Neuron (in vitro differentiated cells): ENCODE data around the gene BLVRA.
"Not testable (repeated sequence)": the region's sequence is repeated elsewhere in the genome, so short reads cannot be mapped to it uniquely, and the experiment has no call there.

Source experiments
- H2AFZ ChIP-seq: one replicate; pipeline ENCODE4 v1.6.1; 2013; ENCODE audit warnings: low read depth, mild to moderate bottlenecking, inconsistent platforms, low read length, moderate library complexity
- H3K27me3 ChIP-seq: one replicate; pipeline ENCODE4 v1.6.1; 2013; ENCODE audit warnings: low read length; ENCODE audit not compliant: insufficient read depth
- H3K36me3 ChIP-seq: one replicate; pipeline ENCODE4 v1.6.1; 2013; ENCODE audit warnings: low read length; ENCODE audit not compliant: insufficient read depth
- H3K4me1 ChIP-seq: one replicate; pipeline ENCODE4 v1.6.1; 2013; ENCODE audit warnings: low read length; ENCODE audit not compliant: insufficient read depth
- H3K4me3 ChIP-seq: 2 replicates; pipeline ENCODE4 v1.5.1; 2013; ENCODE audit warnings: mild to moderate bottlenecking, low read length, moderate library complexity
- H3K9me3 ChIP-seq: one replicate; pipeline ENCODE4 v1.6.1; 2013; ENCODE audit warnings: low read length

BLVRA gene

GRCh38 chr7:43758029-43758821 is at the start of gene BLVRA:
BLVRA (plus strand) TSS chr7:43758680; CDS start chr7:43771159, 12,479 bp downstream.
- H2AFZ ChIP-seq: peak within 1 kb of the TSS; percentile 89
- H3K4me1 ChIP-seq: peaks cover 8% of the 10 kb centered on the region
- H3K4me3 ChIP-seq: peak within 1 kb of the TSS; percentile 92
- no peaks in the 10 kb centered on the region for H3K36me3 ChIP-seq
- H3K9me3 ChIP-seq: no peaks in the 10 kb centered on the region
- peaks cover 16% of the 10 kb centered on the region for H3K27me3 ChIP-seq

- H3K4me3 ChIP-seq: no peak overlapping the region
- no peak overlapping the region for H2AFZ ChIP-seq
- H3K4me1 ChIP-seq: no peaks in the 10 kb centered on the region
- H3K27me3 ChIP-seq: no peaks in the 10 kb centered on the region
- peaks cover 12% of the 10 kb centered on the region for H3K9me3 ChIP-seq
- H3K36me3 ChIP-seq: no peaks in the 10 kb centered on the region
Measured at GRCh38 chr7:43711503-43711902, 47.0 kb upstream of the BLVRA start.

- not testable (repeated sequence) for H3K4me3 ChIP-seq, H3K9me3 ChIP-seq, H3K4me1 ChIP-seq, H3K27me3 ChIP-seq, H3K36me3 ChIP-seq, H2AFZ ChIP-seq
Measured at GRCh38 chr7:43715966-43716365, 42.5 kb upstream of the BLVRA start.

- no peaks in the 10 kb centered on the region for H3K4me1 ChIP-seq
- no peaks in the 10 kb centered on the region for H3K9me3 ChIP-seq
- no peaks in the 10 kb centered on the region for H3K27me3 ChIP-seq
- H2AFZ ChIP-seq: no peak overlapping the region
- no peaks in the 10 kb centered on the region for H3K36me3 ChIP-seq
- H3K4me3 ChIP-seq: no peak overlapping the region
Measured at GRCh38 chr7:43716598-43716997, 41.9 kb upstream of the BLVRA start.

- H3K4me3 ChIP-seq: no peak overlapping the region
- no peaks in the 10 kb centered on the region for H3K9me3 ChIP-seq
- no peak overlapping the region for H2AFZ ChIP-seq
- H3K27me3 ChIP-seq: no peaks in the 10 kb centered on the region
- H3K36me3 ChIP-seq: no peaks in the 10 kb centered on the region
- no peaks in the 10 kb centered on the region for H3K4me1 ChIP-seq
Measured at GRCh38 chr7:43721193-43721806, 37.2 kb upstream of the BLVRA start.

- Histone ChIP-seq H3K4me3 (no peak overlapping the region), H3K36me3 (no peaks in the 10 kb centered on the region), H2AFZ (no peak overlapping the region), H3K27me3 (no peaks in the 10 kb centered on the region), H3K4me1 (no peaks in the 10 kb centered on the region), H3K9me3 (peaks cover 2% of the 10 kb centered on the region)
Measured at GRCh38 chr7:43723007-43723341, 35.5 kb upstream of the BLVRA start.

- H3K27me3 ChIP-seq: no peaks in the 10 kb centered on the region
- no peaks in the 10 kb centered on the region for H3K36me3 ChIP-seq
- H3K9me3 ChIP-seq: peaks cover 2% of the 10 kb centered on the region
- no peak overlapping the region for H3K4me3 ChIP-seq
- H2AFZ ChIP-seq: no peak overlapping the region
- H3K4me1 ChIP-seq: peaks cover 7% of the 10 kb centered on the region
Measured at GRCh38 chr7:43725251-43725650, 33.2 kb upstream of the BLVRA start.

- no peak overlapping the region for H3K4me3 ChIP-seq
- H3K4me1 ChIP-seq: peaks cover 7% of the 10 kb centered on the region
- peaks cover 3% of the 10 kb centered on the region for H3K27me3 ChIP-seq
- no peak overlapping the region for H2AFZ ChIP-seq
- H3K36me3 ChIP-seq: no peaks in the 10 kb centered on the region
- H3K9me3 ChIP-seq: peaks cover 2% of the 10 kb centered on the region
Measured at GRCh38 chr7:43726466-43726865, 32.0 kb upstream of the BLVRA start.

GRCh38 chr7:43727003-43727402 is 31.5 kb upstream of the BLVRA start:
- peaks cover 3% of the 10 kb centered on the region for H3K27me3 ChIP-seq
- H3K36me3 ChIP-seq: no peaks in the 10 kb centered on the region
- H3K4me3 ChIP-seq: no peak overlapping the region
- peaks cover 7% of the 10 kb centered on the region for H3K4me1 ChIP-seq
- H3K9me3 ChIP-seq: peaks cover 2% of the 10 kb centered on the region
- no peak overlapping the region for H2AFZ ChIP-seq

GRCh38 chr7:43727494-43727893 is 31.0 kb upstream of the BLVRA start:
- Histone ChIP-seq H3K27me3 (peaks cover 3% of the 10 kb centered on the region), H3K9me3 (peaks cover 2% of the 10 kb centered on the region), H2AFZ (no peak overlapping the region), H3K36me3 (no peaks in the 10 kb centered on the region), H3K4me3 (no peak overlapping the region), H3K4me1 (peaks cover 7% of the 10 kb centered on the region)

- Histone ChIP-seq H3K36me3 (no peaks in the 10 kb centered on the region), H3K9me3 (peaks cover 2% of the 10 kb centered on the region), H3K4me3 (peak within 1 kb of the TSS; percentile 78)
Measured at GRCh38 chr7:43729214-43729923, 29.1 kb upstream of the BLVRA start, which contains the start of gene COA1. COA1 (minus strand) TSS chr7:43729523; CDS start chr7:43648614, 80,909 bp downstream.

GRCh38 chr7:43729924-43730248 is 28.6 kb upstream of the BLVRA start:
- H3K27me3 ChIP-seq: peaks cover 3% of the 10 kb centered on the region
- H3K4me1 ChIP-seq: peaks cover 7% of the 10 kb centered on the region
- no peaks in the 10 kb centered on the region for H3K36me3 ChIP-seq
- H2AFZ ChIP-seq: peak overlapping the region; percentile 99
- peaks cover 2% of the 10 kb centered on the region for H3K9me3 ChIP-seq
- H3K4me3 ChIP-seq: peak overlapping the region; percentile 78

More at GRCh38 chr7:43729214-43729923, 29.1 kb upstream of the BLVRA start, which contains the start of gene COA1:
- Histone ChIP-seq H3K27me3 (peaks cover 3% of the 10 kb centered on the region), H2AFZ (peak within 1 kb of the TSS; percentile 99), H3K4me1 (peaks cover 7% of the 10 kb centered on the region)

- not testable (repeated sequence) for H3K27me3 ChIP-seq, H3K4me1 ChIP-seq
Measured at GRCh38 chr7:43731494-43731893, 27.0 kb upstream of the BLVRA start.

More at GRCh38 chr7:43731494-43731893, 27.0 kb upstream of the BLVRA start:
- H3K4me3 ChIP-seq, H3K36me3 ChIP-seq, H2AFZ ChIP-seq, H3K9me3 ChIP-seq: not testable (repeated sequence)
